Stomach (tissue), 9 donors: ENCODE results near the gene OLFML3. TPM values are rescaled to one million over a fixed set of nuclear protein-coding genes. Genes with fewer than 3 reads are reported as not detected.

ENCODE experiments used
- DNase-seq, 2 donors: peaks; one replicate each; pipeline versions ENCODE4 v3.0.0 to v3.0.0-alpha.2; 2013 to 2019
- H3K27ac ChIP-seq, 5 donors: fragments of 200-600 bp in 4 of 5; sonication (generic) in 4 of 5; one replicate each; pipeline ENCODE4 v1.5.1; 2013 to 2019; ENCODE audit warnings: mild to moderate bottlenecking in 1 of 5, moderate library complexity in 1 of 5
- H3K27me3 ChIP-seq, 3 donors: fragments of 200-600 bp; sonication (generic); one replicate each; pipeline ENCODE4 v1.5.1; 2017 to 2019; ENCODE audit warnings: mixed run types in 1 of 3
- H3K36me3 ChIP-seq, 4 donors: fragments of 200-600 bp; sonication (generic); 1 replicate in 3 of 4; 2 replicates in 1 of 4; pipeline ENCODE4 v1.5.1; 2016 to 2019
- H3K4me1 ChIP-seq, 4 donors: fragments of 200-600 bp; sonication (generic); one replicate each; pipeline ENCODE4 v1.5.1; 2016 to 2019
- H3K4me3 ChIP-seq, 4 donors: fragments of 200-600 bp; sonication (generic) in 3 of 4; one replicate each; pipeline ENCODE4 v1.5.1; 2016 to 2019; ENCODE audit warnings: mild to moderate bottlenecking in 1 of 4
- H3K9me3 ChIP-seq, 4 donors: fragments of 200-600 bp; sonication (generic); one replicate each; pipeline ENCODE4 v1.5.1; 2016 to 2019
- CTCF ChIP-seq, 7 experiments: fragments of 450-650 bp in 4 of 7; fragments of 200-600 bp in 3 of 7; sonication (generic) in 3 of 7; IDR thresholded peaks; one replicate each; pipeline ENCODE4 v1.5.1; 2016 to 2019; ENCODE audit warnings: antibody characterized with exemption in 7 of 7, control low read depth in 2 of 7, mild to moderate bottlenecking in 1 of 7
- EP300 ChIP-seq: sonication (generic); formaldehyde crosslinking; IDR thresholded peaks from one replicate; pipeline ENCODE4 v1.6.1; 2017; ENCODE audit warnings: antibody characterized with exemption
- POLR2A ChIP-seq, 4 donors: fragments of 450-650 bp; IDR thresholded peaks; one replicate each; pipeline ENCODE4 v1.6.1; 2016; ENCODE audit warnings: antibody characterized with exemption in 4 of 4, control low read depth in 2 of 4, mild to moderate bottlenecking in 1 of 4, moderate library complexity in 1 of 4
- POLR2AphosphoS5 ChIP-seq, 3 donors: sonication (generic); formaldehyde crosslinking; IDR thresholded peaks; one replicate each; pipeline ENCODE4 v1.6.1; 2016; ENCODE audit warnings: antibody characterized with exemption in 3 of 3
- WGBS, 5 donors: extraction: QIAGEN DNeasy Blood & Tissue Kit in 3 of 5; methylation state at CpG; one replicate each; pipeline versions ENCODE4 v1.1.5 to v1.1.7; 2013 to 2018; 5-methylcytosine and 5-hydroxymethylcytosine counted together
- intact Hi-C: fragments of 100-400 bp; cut with DNase I; formaldehyde crosslinking; loops from one replicate; pipeline ENCODE4 v1.15.1; 2023; ENCODE audit warnings: low total_unique reads
- polyA plus RNA-seq, 3 donors: library from polyadenylated mRNA; stranded (reverse); fragments of 200-250 nt; gene quantifications; one replicate each; pipeline ENCODE4 v1.2.3, GENCODE V29; 2013
- total RNA-seq, 5 donors: library from RNA; depleted of rRNA; stranded (reverse); fragments of >200 nt; gene quantifications; one replicate each; pipeline versions ENCODE4 v1.1.0 to v1.2.3, GENCODE V29; 2014 to 2016
- donor health status: healthy with polysubstance abuse.
- donor health status: Bipolar disorder and iron deficiency.
- donor health status: healthy.

Gene OLFML3
- total and polyA plus RNA-seq, 8 donors = 2.9 to 84.3 (median 25.2) TPM

GRCh38 chr1:113977906-113978305 is 1.4 kb upstream of the OLFML3 start:
- H3K27ac ChIP-seq = peak overlapping the region in 2 of 5 donors; percentile 82 to 84

GRCh38 chr1:113980110-113980509 is 836 bp downstream of the OLFML3 start:
- Histone ChIP-seq H3K27me3 (no peaks in the 10 kb centered on the region), H3K9me3 (no peaks in the 10 kb centered on the region), H3K4me3 (peak overlapping the region; percentile 38 to 41 (median 39)), H3K36me3 (peaks cover 0 to 9% (median 2%) of the 10 kb centered on the region in 4 donors), H3K4me1 (peaks cover 27 to 98% (median 64%) of the 10 kb centered on the region in 4 donors), H3K27ac (peak overlapping the region in 4 of 5 donors; percentile 79 to 85 (median 83))
- 40 to 55% (median 49%) methylated on average over 10 of the region's 10 CpGs for WGBS, 5 donors
- intact Hi-C loops = no loop called here
- TF ChIP-seq POLR2A (IDR thresholded peaks at IDR 0.05) = no peak
- TF ChIP-seq CTCF (IDR thresholded peaks at IDR 0.05) = no peak
- no peak for TF ChIP-seq EP300
- TF ChIP-seq POLR2AphosphoS5 (IDR thresholded peaks at IDR 0.05) = no peak
- DNase-seq = peak; percentile 39 to 88

More at GRCh38 chr1:113977906-113978305, 1.4 kb upstream of the OLFML3 start:
- no peak for TF ChIP-seq POLR2A (IDR thresholded peaks at IDR 0.05)
- TF ChIP-seq POLR2AphosphoS5 (IDR thresholded peaks at IDR 0.05) = no peak
- TF ChIP-seq EP300 = no peak
- no peak for TF ChIP-seq CTCF (IDR thresholded peaks at IDR 0.05)
- peaks cover 19 to 84% (median 47%) of the 10 kb centered on the region in 4 donors for H3K4me1 ChIP-seq
- H3K36me3 ChIP-seq = peaks cover 7 to 31% (median 19%) of the 10 kb centered on the region in 4 donors
- no peaks in the 10 kb centered on the region for H3K9me3 ChIP-seq
- WGBS, 5 donors = 64 to 85% (median 81%) methylated on average over 3 of the region's 3 CpGs
- intact Hi-C loops = loop anchor here (5.0 kb wide), 1 partner anchor 304 kb away; no protein-coding TSS in a partner anchor
- H3K27me3 ChIP-seq = no peaks in the 10 kb centered on the region
- H3K4me3 ChIP-seq = no peak overlapping the region
- DNase-seq = no peak

GRCh38 chr1:113981962-113982931 is 3.0 kb downstream of the OLFML3 start:
- H3K9me3 ChIP-seq = no peaks in the 10 kb centered on the region
- peak; percentile 50 to 86 for DNase-seq
- H3K27ac ChIP-seq = peak overlapping the region in 4 of 5 donors; percentile 79 to 85 (median 83)
- no peak for TF ChIP-seq CTCF (IDR thresholded peaks at IDR 0.05)
- no peak for TF ChIP-seq EP300
- TF ChIP-seq POLR2A (IDR thresholded peaks at IDR 0.05) = no peak
- TF ChIP-seq POLR2AphosphoS5 (IDR thresholded peaks at IDR 0.05) = peak in 2 of 3 donors; percentile 32 to 45
- no peaks in the 10 kb centered on the region for H3K36me3 ChIP-seq
- WGBS, 5 donors = 23 to 36% (median 30%) methylated on average over 14 to 18 of the region's 18 CpGs
- no peaks in the 10 kb centered on the region for H3K27me3 ChIP-seq
- peak overlapping the region; percentile 21 to 42 (median 36) for H3K4me3 ChIP-seq
- peaks cover 19 to 78% (median 55%) of the 10 kb centered on the region in 4 donors for H3K4me1 ChIP-seq
- intact Hi-C loops = no loop called here

GRCh38 chr1:113982949-113983348 is 3.7 kb downstream of the OLFML3 start:
- 26 to 66% (median 53%) methylated on average over 4 to 5 of the region's 5 CpGs for WGBS, 5 donors
- peak overlapping the region; percentile 21 to 42 (median 32) for H3K4me3 ChIP-seq
- no peaks in the 10 kb centered on the region for H3K9me3 ChIP-seq
- H3K4me1 ChIP-seq = peaks cover 19 to 71% (median 53%) of the 10 kb centered on the region in 4 donors
- no peaks in the 10 kb centered on the region for H3K27me3 ChIP-seq
- intact Hi-C loops = no loop called here
- H3K27ac ChIP-seq = peak overlapping the region in 4 of 5 donors; percentile 64 to 85 (median 83)
- TF ChIP-seq POLR2A (IDR thresholded peaks at IDR 0.05) (no peak), CTCF (IDR thresholded peaks at IDR 0.05) (no peak), EP300 (no peak), POLR2AphosphoS5 (IDR thresholded peaks at IDR 0.05) (no peak)
- DNase-seq = no peak
- no peaks in the 10 kb centered on the region for H3K36me3 ChIP-seq
